GM12878 (cell line): Measurements from ENCODE around the gene FUT8. TPM values are rescaled to one million over a fixed set of nuclear protein-coding genes. Genes with fewer than 3 reads are reported as not detected.

Source experiments
- ATAC-seq: fragments of 200-7000 bp; cut with Tn5 transposase; 3 replicates; pipeline ENCODE4 v1.9.1; 2020; ENCODE audit warnings: mild to moderate bottlenecking, moderate library complexity
- BruUV-seq: library from RNA; stranded (reverse); fragments of 400-500 nt; replicated peaks from 2 replicates; lab custom pipeline; 2021; lab: Mats Ljungman, UMichigan
- CTCF ChIA-PET: fragments of 300-600 bp; sonication (Branson Sonifier 250); formaldehyde crosslinking; extraction: SDS; loops from one replicate; lab custom pipeline; 2021; ENCODE audit warnings: inconsistent platforms; lab: Yijun Ruan, JAX
- POLR2A ChIA-PET: fragments of 350-600 bp; formaldehyde crosslinking; extraction: SDS; loops from one replicate; lab custom pipeline; 2021; ENCODE audit warnings: inconsistent platforms; lab: Charles Lee
- RAD21 ChIA-PET: fragments of 300-600 bp; sonication (Branson Sonifier 250); formaldehyde crosslinking; loops from one replicate; lab custom pipeline; 2023; ENCODE audit warnings: antibody characterized with exemption; ENCODE audit not compliant: unreplicated experiment; lab: Charles Lee
- SMC1A ChIA-PET: fragments of 300-600 bp; sonication (Branson Sonifier 250); formaldehyde crosslinking; loops from one replicate; lab custom pipeline; 2023; ENCODE audit not compliant: unreplicated experiment, uncharacterized antibody; lab: Charles Lee
- DNase-seq: peaks from one replicate; pipeline ENCODE4 v3.0.0-alpha.2; 2011; ENCODE audit warnings: low read depth, low spot score
- FAIRE-seq: peaks from 3 replicates; lab custom pipeline; 2011; peaks lifted over from hg19 to GRCh38; lab: Jason Lieb, UNC
- H2AFZ ChIP-seq: 2 replicates; pipeline ENCODE4 v1.6.0; 2011; ENCODE audit warnings: low read depth, low read length, control low read depth; ENCODE audit not compliant: control insufficient read depth
- H3K27ac ChIP-seq: 2 replicates; pipeline ENCODE4 v1.5.1; 2011; ENCODE audit warnings: control low read depth; ENCODE audit not compliant: control insufficient read depth, insufficient read depth
- H3K27me3 ChIP-seq, 2 experiments: replicated peaks in 1 of 2; 2 replicates each; pipeline versions ENCODE4 v1.6.0 to v1.6.1; 2011; ENCODE audit warnings: low read length in 1 of 2; ENCODE audit not compliant: control insufficient read depth in 2 of 2, insufficient read depth in 2 of 2
- H3K36me3 ChIP-seq, 2 experiments: 2 replicates each; pipeline ENCODE4 v1.5.1; 2011; ENCODE audit warnings: low read length in 1 of 2; ENCODE audit not compliant: control insufficient read depth in 2 of 2, insufficient read depth in 2 of 2
- H3K4me1 ChIP-seq: 2 replicates; pipeline ENCODE4 v1.6.1; 2011; ENCODE audit warnings: mild to moderate bottlenecking, low read length, moderate library complexity, mixed read lengths; ENCODE audit not compliant: control insufficient read depth, insufficient read depth
- H3K4me2 ChIP-seq: 2 replicates; pipeline ENCODE4 v1.6.0; 2011; ENCODE audit warnings: control low read depth; ENCODE audit not compliant: control insufficient read depth, insufficient read depth
- H3K4me3 ChIP-seq: fragments of 200-600 bp; sonication (generic); 2 replicates; pipeline ENCODE4 v1.5.1; 2016
- H3K79me2 ChIP-seq: 2 replicates; pipeline ENCODE4 v1.6.0; 2011; ENCODE audit warnings: low read length; ENCODE audit not compliant: control insufficient read depth, insufficient read depth
- H3K9ac ChIP-seq: 2 replicates; pipeline ENCODE4 v1.8.0; 2011; ENCODE audit warnings: low read length, control low read depth, mixed read lengths; ENCODE audit not compliant: control insufficient read depth, insufficient read depth
- H3K9me3 ChIP-seq: replicated peaks from 3 replicates; pipeline ENCODE4 v1.5.1; 2011; ENCODE audit warnings: mild to moderate bottlenecking, low read length; ENCODE audit not compliant: control insufficient read depth, insufficient read depth
- H4K20me1 ChIP-seq: 2 replicates; pipeline ENCODE4 v1.6.0; 2011; ENCODE audit not compliant: control insufficient read depth, insufficient read depth
- CREB1 ChIP-seq: IDR thresholded peaks from 2 replicates; pipeline ENCODE4 v1.6.1; 2012; ENCODE audit warnings: low read depth, mild to moderate bottlenecking, inconsistent platforms
- CREM ChIP-seq: IDR thresholded peaks from 2 replicates; pipeline ENCODE4 v1.6.1; 2014; ENCODE audit warnings: antibody characterized with exemption, low read depth
- RB1 ChIP-seq: fragments of 450-650 bp; formaldehyde crosslinking; IDR thresholded peaks from 2 replicates; pipeline ENCODE4 v1.6.1; 2017; ENCODE audit warnings: mild to moderate bottlenecking, borderline replicate concordance
- ZNF687 ChIP-seq: fragments of 450-650 bp; IDR thresholded peaks from 2 replicates; pipeline ENCODE4 v1.6.1; 2017; ENCODE audit warnings: mild to moderate bottlenecking, moderate library complexity
- WGBS: methylation state at CpG from one replicate; pipeline ENCODE4 v1.1.6; 2016; ENCODE audit warnings: low lambda C conversion rate; ENCODE audit not compliant: insufficient replicate concordance, insufficient coverage; ENCODE audit errors: missing lambda C conversion rate; 5-methylcytosine and 5-hydroxymethylcytosine counted together
- in situ Hi-C: fragments of 300-500 bp; cut with MboI; formaldehyde crosslinking; loops from 9 replicates; pipeline ENCODE4 v1.14.3; 2018; ENCODE audit warnings: mixed read lengths
- intact Hi-C: fragments of 100-400 bp; cut with micrococcal nuclease; formaldehyde crosslinking; loops from one replicate; pipeline ENCODE4 v1.14.2; 2022; ENCODE audit not compliant: unreplicated experiment
- polyA plus RNA-seq, 11 experiments: library from polyadenylated mRNA; depleted of rRNA in 4 of 11; unstranded in 6 of 11; stranded (reverse) in 5 of 11; fragments of >200 nt; fragmentation: Nextera tagmentation in 4 of 11; fragmentation: Illumina TruSeq in 1 of 11; extraction: Ambion mirVana in 4 of 11; extraction: Trizol in 1 of 11; gene quantifications; 1 replicate in 1 of 11; 2 replicates in 10 of 11; pipeline versions ENCODE4 v1.2.1 to v1.2.3, GENCODE V29; 2011 to 2016; ENCODE audit warnings: inconsistent platforms in 2 of 11, missing spikeins in 2 of 11, low read depth in 1 of 11
- total RNA-seq, 4 experiments: library from RNA; depleted of rRNA in 3 of 4; stranded (reverse); fragments of >200 nt in 3 of 4; fragmentation: Illumina TruSeq in 1 of 4; extraction: Trizol in 1 of 4; gene quantifications; 2 replicates each; pipeline versions ENCODE4 v1.2.1 to v1.2.3, GENCODE V29; 2013 to 2021

Gene FUT8
- total and polyA plus RNA-seq, 10 of the 15 experiments (the other 5 are each of a cell fraction or from before 2014, with no cell fraction given): 21.3 to 106 (median 66.3) TPM

GRCh38 chr14:65749287-65749686 is 336.8 kb downstream of the FUT8 start:
- in situ Hi-C loops: no loop called here
- WGBS: 74% methylated on average over 3 of the region's 3 CpGs
- BruUV-seq: no TSS peak
- TF ChIP-seq ZNF687: no peak
- TF ChIP-seq CREM: no peak
- TF ChIP-seq RB1: no peak
- no peak for TF ChIP-seq CREB1
- TF ChIP-seq, all 136 proteins: peak for 0
- H2AFZ ChIP-seq: no peak overlapping the region
- H3K36me3 ChIP-seq: no peaks in the 10 kb centered on the region
- H3K27me3 ChIP-seq: no peaks in the 10 kb centered on the region
- no peaks in the 10 kb centered on the region for H3K9me3 ChIP-seq
- no peak overlapping the region for H3K4me2 ChIP-seq
- ChIA-PET CTCF (interaction anchor here (1.6 kb wide), 1 partner anchor 75 kb away, joined by 5 read pairs; no protein-coding TSS in a partner anchor), POLR2A (no interaction called here), RAD21 (no interaction called here), SMC1A (interaction anchor here (1.2 kb wide), 1 partner anchor 103 kb away, joined by 4 read pairs; no protein-coding TSS in a partner anchor)
- intact Hi-C loops: no loop called here
- H3K27ac ChIP-seq: no peak overlapping the region
- DNase-seq (no peak), ATAC-seq (no peak), FAIRE-seq (no peak)
- H4K20me1 ChIP-seq: no peaks in the 10 kb centered on the region
- no peak overlapping the region for H3K9ac ChIP-seq
- no peak overlapping the region for H3K4me3 ChIP-seq
- no peaks in the 10 kb centered on the region for H3K79me2 ChIP-seq
- no peaks in the 10 kb centered on the region for H3K4me1 ChIP-seq
